H1 (cell line): Measurements from ENCODE around the gene DPH1. TPM values are rescaled to one million over a fixed set of nuclear protein-coding genes. Genes with fewer than 3 reads are reported as not detected.

ENCODE experiments used
- ASH2L ChIP-seq: fragments of 200-600, 300-600 bp; sonication (generic); IDR thresholded peaks from one replicate; pipeline ENCODE4 v1.7.1; 2017; ENCODE audit warnings: low read length
- BCL11A ChIP-seq, 2 experiments: IDR thresholded peaks; one replicate each; pipeline ENCODE4 v1.6.1; 2011; ENCODE audit warnings: low read depth in 2 of 2, low read length in 2 of 2, mild to moderate bottlenecking in 2 of 2
- CBX8 ChIP-seq: fragments of 300-800, 300-1000 bp; sonication (generic); IDR thresholded peaks from 2 replicates; pipeline ENCODE4 v1.7.1; 2016; ENCODE audit warnings: low read depth, low read length, borderline replicate concordance
- CHD2 ChIP-seq: IDR thresholded peaks from 2 replicates; pipeline ENCODE4 v1.6.1; 2012; ENCODE audit warnings: low read length, improper control_type of control experiment
- CREB1 ChIP-seq: IDR thresholded peaks from 2 replicates; pipeline ENCODE4 v1.6.1; 2012; ENCODE audit warnings: inconsistent platforms
- E2F6 ChIP-seq: IDR thresholded peaks from 2 replicates; pipeline ENCODE4 v1.6.1; 2012; ENCODE audit warnings: inconsistent platforms
- GTF2F1 ChIP-seq: IDR thresholded peaks from 2 replicates; pipeline ENCODE4 v1.6.1; 2012; ENCODE audit warnings: low read depth, low read length, improper control_type of control experiment, borderline replicate concordance
- HDAC2 ChIP-seq, 2 experiments: fragments of 300-600 bp in 1 of 2; sonication (generic) in 1 of 2; IDR thresholded peaks; 2 replicates each; pipeline ENCODE4 v1.6.1; 2011 to 2012; ENCODE audit warnings: low read depth in 2 of 2, low read length in 2 of 2, mild to moderate bottlenecking in 2 of 2, moderate library complexity in 2 of 2, borderline replicate concordance in 1 of 2, inconsistent platforms in 1 of 2
- JUND ChIP-seq: IDR thresholded peaks from 2 replicates; pipeline ENCODE4 v1.6.1; 2011; ENCODE audit warnings: mild to moderate bottlenecking, improper control_type of control experiment, low read length
- KDM4A ChIP-seq: IDR thresholded peaks from one replicate; pipeline ENCODE4 v1.7.1; 2012; ENCODE audit warnings: low read depth, mild to moderate bottlenecking, moderate library complexity, low read length, inconsistent platforms; ENCODE audit not compliant: severe bottlenecking
- MAFK ChIP-seq: IDR thresholded peaks from 2 replicates; pipeline ENCODE4 v1.6.1; 2012; ENCODE audit warnings: low read depth, mild to moderate bottlenecking, improper control_type of control experiment, low read length
- MAX ChIP-seq: IDR thresholded peaks from 2 replicates; pipeline ENCODE4 v1.6.1; 2012; ENCODE audit warnings: inconsistent platforms
- NRF1 ChIP-seq: IDR thresholded peaks from 2 replicates; pipeline ENCODE4 v1.6.1; 2011; ENCODE audit warnings: mild to moderate bottlenecking, low read depth, low read length, improper control_type of control experiment
- RFX5 ChIP-seq: IDR thresholded peaks from 2 replicates; pipeline ENCODE4 v1.6.1; 2011; ENCODE audit warnings: low read depth, low read length, improper control_type of control experiment, borderline replicate concordance
- RNF2 ChIP-seq: fragments of 200-900, 300-1000 bp; sonication (generic); IDR thresholded peaks from 2 replicates; pipeline ENCODE4 v1.7.1; 2016; ENCODE audit warnings: borderline replicate concordance, low read depth, mild to moderate bottlenecking, antibody characterized with exemption, low read length; ENCODE audit not compliant: poor library complexity, severe bottlenecking; ENCODE audit errors: missing control alignments
- RXRA ChIP-seq: IDR thresholded peaks from 2 replicates; pipeline ENCODE4 v1.6.1; 2011; ENCODE audit warnings: low read depth, mild to moderate bottlenecking, low read length, moderate library complexity; ENCODE audit not compliant: insufficient read depth
- SIN3A ChIP-seq, 2 experiments: IDR thresholded peaks in 1 of 2; conservative IDR thresholded peaks in 1 of 2; 2 replicates each; pipeline ENCODE4 v1.6.1; 2011 to 2012; ENCODE audit warnings: low read length in 2 of 2, improper control_type of control experiment in 1 of 2, low read depth in 1 of 2, mild to moderate bottlenecking in 1 of 2
- SIRT6 ChIP-seq: IDR thresholded peaks from one replicate; pipeline ENCODE4 v1.7.1; 2012; ENCODE audit warnings: low read length, inconsistent platforms
- SIX5 ChIP-seq: IDR thresholded peaks from 2 replicates; pipeline ENCODE4 v1.6.1; 2011; ENCODE audit warnings: mild to moderate bottlenecking, low read depth, low read length
- SP2 ChIP-seq: IDR thresholded peaks from 2 replicates; pipeline ENCODE4 v1.6.1; 2012; ENCODE audit warnings: mild to moderate bottlenecking, low read length, inconsistent platforms
- SP4 ChIP-seq: IDR thresholded peaks from 2 replicates; pipeline ENCODE4 v1.6.1; 2012; ENCODE audit warnings: low read length, inconsistent platforms
- SUZ12 ChIP-seq: fragments of 200-600 bp; sonication (generic); IDR thresholded peaks from 2 replicates; pipeline ENCODE4 v1.6.1; 2012; ENCODE audit warnings: mild to moderate bottlenecking, inconsistent platforms, low read length, moderate library complexity, mixed read lengths
- TCF12 ChIP-seq: IDR thresholded peaks from 2 replicates; pipeline ENCODE4 v1.6.1; 2011; ENCODE audit warnings: low read depth, mild to moderate bottlenecking, low read length
- YY1 ChIP-seq: IDR thresholded peaks from 2 replicates; pipeline ENCODE4 v1.6.1; 2011; ENCODE audit warnings: low read depth, mild to moderate bottlenecking, low read length
- polyA plus RNA-seq, 7 experiments: library from polyadenylated mRNA; depleted of rRNA in 3 of 7; stranded (reverse) in 5 of 7; unstranded in 2 of 7; fragments of >200 nt in 5 of 7; fragments of 200-250 nt in 2 of 7; gene quantifications; 1 replicate in 5 of 7; 2 replicates in 1 of 7; 4 replicates in 1 of 7; pipeline versions ENCODE4 v1.2.1 to v1.2.3, GENCODE V29; 2011 to 2013; ENCODE audit warnings: missing spikeins in 2 of 7, mixed read lengths in 2 of 7
- total RNA-seq: library from RNA; stranded (reverse); fragmentation: NEBNext Ultra II Directional; extraction: Animal tissue kit (Norgen Biotek cat#: 25700); gene quantifications from 2 replicates; pipeline ENCODE4 v1.2.1, GENCODE V29; 2021

Gene DPH1
- total and polyA plus RNA-seq, 2 of the 8 experiments (the other 6 are each of a cell fraction or from before 2014, with no cell fraction given), result 24.9 to 30.0 TPM

GRCh38 chr17:2051061-2051932 lies 21.3 kb downstream of the DPH1 start (continued):
- TF ChIP-seq RNF2 (peak; percentile 41), JUND (no peak), GTF2F1 (no peak), RXRA (no peak), MAX (no peak), SIN3A (conservative IDR thresholded peaks at IDR 0.05 in 1 of 2, IDR thresholded peaks at IDR 0.05 in 1 of 2; ENCODE audit: low read depth in 1 of 2, low read length in 2 of 2) (no peak), SUZ12 (peak; percentile 90), SP4 (no peak), NRF1 (no peak), SIRT6 (no peak), HDAC2 (IDR thresholded peaks at IDR 0.05; ENCODE audit: borderline replicate concordance in 1 of 2, low read depth in 2 of 2, low read length in 2 of 2) (no peak), CREB1 (peak; percentile 89), ASH2L (no peak), KDM4A (peak; percentile 26), CBX8 (no peak), CHD2 (no peak), YY1 (no peak), MAFK (no peak), SIX5 (no peak), RFX5 (no peak), TCF12 (no peak), E2F6 (no peak), BCL11A (IDR thresholded peaks at IDR 0.05; ENCODE audit: low read depth in 2 of 2, low read length in 2 of 2) (no peak), SP2 (no peak)
